GM12878 (cell line): ENCODE measurements around the gene NCAM1. TPM values are rescaled to one million over a fixed set of nuclear protein-coding genes. Genes with fewer than 3 reads are reported as not detected.

Experiments
- BHLHE40 ChIP-seq, 2 experiments: fragments of 450-650 bp in 1 of 2; IDR thresholded peaks; 2 replicates each; pipeline ENCODE4 v1.6.1; 2011 to 2017; ENCODE audit warnings: low read depth in 2 of 2, borderline replicate concordance in 1 of 2, improper control_type of control experiment in 1 of 2, low read length in 1 of 2, mild to moderate bottlenecking in 1 of 2
- EZH2 ChIP-seq: IDR thresholded peaks from 2 replicates; pipeline ENCODE4 v1.6.1; 2012; ENCODE audit warnings: low read depth, mild to moderate bottlenecking, control low read depth, inconsistent platforms, low read length, borderline replicate concordance; ENCODE audit not compliant: control insufficient read depth
- MTA2 ChIP-seq: fragments of 450-650 bp; IDR thresholded peaks from 2 replicates; pipeline ENCODE4 v1.6.1; 2016; ENCODE audit warnings: low read depth, mild to moderate bottlenecking, moderate library complexity
- MYC ChIP-seq: IDR thresholded peaks from 2 replicates; pipeline ENCODE4 v1.6.1; 2011; ENCODE audit warnings: mild to moderate bottlenecking, low read length, moderate library complexity, inconsistent platforms; ENCODE audit not compliant: insufficient read depth, insufficient replicate concordance, insufficient read length, severe bottlenecking
- NR2C1 ChIP-seq: fragments of 450-650 bp; IDR thresholded peaks from 2 replicates; pipeline ENCODE4 v1.6.1; 2017; ENCODE audit warnings: antibody characterized with exemption, mild to moderate bottlenecking, moderate library complexity
- polyA plus RNA-seq, 11 experiments: library from polyadenylated mRNA; depleted of rRNA in 4 of 11; unstranded in 6 of 11; stranded (reverse) in 5 of 11; fragments of >200 nt; fragmentation: Nextera tagmentation in 4 of 11; fragmentation: Illumina TruSeq in 1 of 11; extraction: Ambion mirVana in 4 of 11; extraction: Trizol in 1 of 11; gene quantifications; 1 replicate in 1 of 11; 2 replicates in 10 of 11; pipeline versions ENCODE4 v1.2.1 to v1.2.3, GENCODE V29; 2011 to 2016; ENCODE audit warnings: inconsistent platforms in 2 of 11, missing spikeins in 2 of 11, low read depth in 1 of 11
- total RNA-seq, 4 experiments: library from RNA; depleted of rRNA in 3 of 4; stranded (reverse); fragments of >200 nt in 3 of 4; fragmentation: Illumina TruSeq in 1 of 4; extraction: Trizol in 1 of 4; gene quantifications; 2 replicates each; pipeline versions ENCODE4 v1.2.1 to v1.2.3, GENCODE V29; 2013 to 2021
- TF ChIP-seq, protein P1 (sequence below): fragments of 450-650 bp; IDR thresholded peaks from 2 replicates; pipeline ENCODE4 v1.6.1; 2017; ENCODE audit warnings: antibody characterized with exemption, mild to moderate bottlenecking, moderate library complexity

Gene NCAM1
- total and polyA plus RNA-seq, 10 of the 15 experiments (the other 5 are each of a cell fraction or from before 2014, with no cell fraction given): 0.10 to 0.23 (median 0.11) TPM; not detected in 7

- TF ChIP-seq, protein P1, sequence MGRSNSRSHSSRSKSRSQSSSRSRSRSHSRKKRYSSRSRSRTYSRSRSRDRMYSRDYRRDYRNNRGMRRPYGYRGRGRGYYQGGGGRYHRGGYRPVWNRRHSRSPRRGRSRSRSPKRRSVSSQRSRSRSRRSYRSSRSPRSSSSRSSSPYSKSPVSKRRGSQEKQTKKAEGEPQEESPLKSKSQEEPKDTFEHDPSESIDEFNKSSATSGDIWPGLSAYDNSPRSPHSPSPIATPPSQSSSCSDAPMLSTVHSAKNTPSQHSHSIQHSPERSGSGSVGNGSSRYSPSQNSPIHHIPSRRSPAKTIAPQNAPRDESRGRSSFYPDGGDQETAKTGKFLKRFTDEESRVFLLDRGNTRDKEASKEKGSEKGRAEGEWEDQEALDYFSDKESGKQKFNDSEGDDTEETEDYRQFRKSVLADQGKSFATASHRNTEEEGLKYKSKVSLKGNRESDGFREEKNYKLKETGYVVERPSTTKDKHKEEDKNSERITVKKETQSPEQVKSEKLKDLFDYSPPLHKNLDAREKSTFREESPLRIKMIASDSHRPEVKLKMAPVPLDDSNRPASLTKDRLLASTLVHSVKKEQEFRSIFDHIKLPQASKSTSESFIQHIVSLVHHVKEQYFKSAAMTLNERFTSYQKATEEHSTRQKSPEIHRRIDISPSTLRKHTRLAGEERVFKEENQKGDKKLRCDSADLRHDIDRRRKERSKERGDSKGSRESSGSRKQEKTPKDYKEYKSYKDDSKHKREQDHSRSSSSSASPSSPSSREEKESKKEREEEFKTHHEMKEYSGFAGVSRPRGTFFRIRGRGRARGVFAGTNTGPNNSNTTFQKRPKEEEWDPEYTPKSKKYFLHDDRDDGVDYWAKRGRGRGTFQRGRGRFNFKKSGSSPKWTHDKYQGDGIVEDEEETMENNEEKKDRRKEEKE: no peak
- TF ChIP-seq BHLHE40 (IDR thresholded peaks at IDR 0.05; ENCODE audit: borderline replicate concordance in 1 of 2, low read depth in 2 of 2, low read length in 1 of 2) (no peak), MTA2 (no peak), MYC (no peak), NR2C1 (no peak), EZH2 (no peak)
Observed at GRCh38 chr11:113288286-113288863, 327.2 kb downstream of the NCAM1 start (continued).
